HepG2 (cell line): ENCODE data around the gene TRMT1. TPM values are rescaled to one million over a fixed set of nuclear protein-coding genes. Genes with fewer than 3 reads are reported as not detected.

ENCODE experiments used
- ATAC-seq: fragments of 200-7000 bp; cut with Tn5 transposase; 3 replicates; pipeline ENCODE4 v1.9.1; 2020; ENCODE audit warnings: mild to moderate bottlenecking, moderate library complexity
- BruUV-seq: library from RNA; stranded (reverse); fragments of 400-500 nt; replicated peaks from 2 replicates; lab custom pipeline; 2021; lab: Mats Ljungman, UMichigan
- CTCF ChIA-PET: fragments of 300-600 bp; formaldehyde crosslinking; extraction: SDS; loops from one replicate; lab custom pipeline; 2021; ENCODE audit warnings: low total read pairs, inconsistent platforms, low intra/inter-chr PET ratio; lab: Yijun Ruan, JAX
- POLR2A ChIA-PET: fragments of 350-600 bp; sonication (Branson Sonifier 250); formaldehyde crosslinking; loops from one replicate; lab custom pipeline; 2020; ENCODE audit warnings: antibody characterized with exemption, inconsistent platforms; lab: Yijun Ruan, JAX
- DNase-seq: peaks from one replicate; pipeline ENCODE4 v3.0.0-alpha.2; 2015; ENCODE audit warnings: low spot score
- FAIRE-seq: peaks from 3 replicates; lab custom pipeline; 2011; peaks lifted over from hg19 to GRCh38; lab: Jason Lieb, UNC
- H2AFZ ChIP-seq: one replicate; pipeline ENCODE4 v1.6.1; 2011; ENCODE audit warnings: low read length, inconsistent platforms
- H3K27ac ChIP-seq: fragments of 300-600 bp; 3 replicates; pipeline ENCODE4 v1.8.0; 2011; ENCODE audit warnings: mixed run types, mild to moderate bottlenecking, mixed read lengths, low read length, inconsistent platforms; ENCODE audit not compliant: insufficient read depth; ENCODE audit errors: extremely low read length
- H3K27me3 ChIP-seq, 2 experiments: fragments of 200-600 bp in 1 of 2; 2 replicates in 1 of 2; 3 replicates in 1 of 2; pipeline versions ENCODE4 v1.6.0 to v1.8.0; 2011; ENCODE audit warnings: low read length in 2 of 2, mild to moderate bottlenecking in 2 of 2, moderate library complexity in 2 of 2, inconsistent platforms in 1 of 2; ENCODE audit not compliant: insufficient read depth in 2 of 2, control insufficient read depth in 1 of 2
- H3K36me3 ChIP-seq, 2 experiments: fragments of 200-600 bp in 1 of 2; replicated peaks in 1 of 2; 2 replicates in 1 of 2; 3 replicates in 1 of 2; pipeline versions ENCODE4 v1.5.1 to v1.8.0; 2011; ENCODE audit warnings: low read length in 2 of 2, inconsistent platforms in 1 of 2; ENCODE audit not compliant: insufficient read depth in 2 of 2, control insufficient read depth in 1 of 2
- H3K4me1 ChIP-seq: 2 replicates; pipeline ENCODE4 v1.5.1; 2012; ENCODE audit warnings: low read length, inconsistent platforms; ENCODE audit not compliant: insufficient read depth
- H3K4me2 ChIP-seq: 2 replicates; pipeline ENCODE4 v1.6.0; 2011; ENCODE audit warnings: low read depth, low read length, inconsistent platforms
- H3K4me3 ChIP-seq, 3 experiments: fragments of 200-600 bp in 1 of 3; sonication (generic), shearing (Covaris generic) in 1 of 3; replicated peaks in 1 of 3; 2 replicates each; pipeline ENCODE4 v1.5.1; 2011 to 2016; ENCODE audit warnings: low read length in 3 of 3, inconsistent platforms in 2 of 3, low read depth in 2 of 3, mild to moderate bottlenecking in 2 of 3, control low read depth in 1 of 3, mixed read lengths in 1 of 3; ENCODE audit not compliant: insufficient read depth in 1 of 3
- H3K79me2 ChIP-seq: one replicate; pipeline ENCODE4 v1.6.1; 2011; ENCODE audit warnings: low read length, inconsistent platforms; ENCODE audit not compliant: insufficient read depth
- H3K9ac ChIP-seq: 2 replicates; pipeline ENCODE4 v1.6.0; 2011; ENCODE audit warnings: mild to moderate bottlenecking, low read depth, low read length, inconsistent platforms; ENCODE audit not compliant: insufficient read depth
- H3K9me3 ChIP-seq: 2 replicates; pipeline ENCODE4 v1.5.1; 2012; ENCODE audit warnings: mild to moderate bottlenecking, low read length
- H4K20me1 ChIP-seq: 2 replicates; pipeline ENCODE4 v1.6.0; 2011; ENCODE audit warnings: inconsistent platforms, mild to moderate bottlenecking, low read length, moderate library complexity; ENCODE audit not compliant: insufficient read depth
- GABPA ChIP-seq, 2 experiments: IDR thresholded peaks; 2 replicates each; pipeline ENCODE4 v1.6.1; 2011 to 2016; ENCODE audit warnings: low read depth in 2 of 2, low read length in 1 of 2, missing biosample characterization in 1 of 2, missing genetic modification characterization in 1 of 2
- NCOR1 ChIP-seq: fragments of 200-600 bp; sonication (generic); IDR thresholded peaks from 2 replicates; pipeline ENCODE4 v1.7.0; 2017; ENCODE audit warnings: antibody characterized with exemption, low read length, borderline replicate concordance
- POLR2G ChIP-seq: fragments of 200-400 bp; formaldehyde crosslinking; IDR thresholded peaks from 2 replicates; pipeline ENCODE4 v1.6.1; 2018; ENCODE audit warnings: mild to moderate bottlenecking, low read depth, low read length, moderate library complexity
- RARA ChIP-seq: IDR thresholded peaks from 2 replicates; pipeline ENCODE4 v1.6.1; 2016; ENCODE audit warnings: missing genetic modification reagents, missing compliant biosample characterization
- RXRB ChIP-seq: IDR thresholded peaks from 2 replicates; pipeline ENCODE4 v1.6.1; 2016; ENCODE audit warnings: borderline replicate concordance, missing genetic modification reagents, missing compliant biosample characterization
- SKI ChIP-seq: fragments of 450-650 bp; IDR thresholded peaks from one replicate; pipeline ENCODE4 v1.6.1; 2018; ENCODE audit warnings: mild to moderate bottlenecking; ENCODE audit not compliant: partially characterized antibody
- SKIL ChIP-seq: sonication (generic); formaldehyde crosslinking; IDR thresholded peaks from 2 replicates; pipeline ENCODE4 v1.8.0; 2022; ENCODE audit warnings: missing genetic modification reagents, mild to moderate bottlenecking, moderate library complexity, borderline replicate concordance
- ZNF234 ChIP-seq: sonication (generic); formaldehyde crosslinking; conservative IDR thresholded peaks from 2 replicates; pipeline ENCODE4 v1.5.1; 2020; ENCODE audit warnings: mild to moderate bottlenecking, missing genetic modification reagents
- ZNF317 ChIP-seq: sonication (generic); formaldehyde crosslinking; IDR thresholded peaks from 2 replicates; pipeline ENCODE4 v1.5.0; 2020; ENCODE audit warnings: mild to moderate bottlenecking, missing genetic modification reagents
- WGBS: methylation state at CpG from one replicate; pipeline ENCODE4 v1.1.6; 2017; ENCODE audit warnings: low lambda C conversion rate; 5-methylcytosine and 5-hydroxymethylcytosine counted together
- in situ Hi-C: cut with HindIII; loops from 2 replicates; pipeline ENCODE4 v1.10.0; 2017; ENCODE audit warnings: low pct_unique_long_range_greater_than_20kb; ENCODE audit not compliant: extremely low pct_ligation_motif_present
- intact Hi-C: fragments of 100-400 bp; cut with micrococcal nuclease; formaldehyde crosslinking; loops from one replicate; pipeline ENCODE4 v1.10.0; 2022; ENCODE audit not compliant: unreplicated experiment
- polyA plus RNA-seq, 8 experiments: library from polyadenylated mRNA; depleted of rRNA in 3 of 8; stranded (reverse) in 7 of 8; unstranded in 1 of 8; fragments of >200 nt; fragmentation: Illumina TruSeq in 4 of 8; extraction: Trizol in 4 of 8; gene quantifications; 2 replicates each; pipeline versions ENCODE4 v1.2.1 to v1.2.3, GENCODE V29; 2011 to 2016; ENCODE audit warnings: low read depth in 4 of 8, missing spikeins in 1 of 8, mixed read lengths in 1 of 8; ENCODE audit not compliant: insufficient read depth in 1 of 8
- total RNA-seq, 5 experiments: library from RNA; depleted of rRNA; stranded (reverse); fragments of >200 nt; fragmentation: Illumina TruSeq; extraction: Trizol; gene quantifications; 2 replicates each; pipeline ENCODE4 v1.2.3, GENCODE V29; 2016; ENCODE audit warnings: low read depth in 1 of 5

TRMT1 gene
- total and polyA plus RNA-seq, 2 of the 13 experiments (the other 11 are each of a cell fraction or from before 2014, with no cell fraction given): 35.5 to 44.1 TPM

DNA sequence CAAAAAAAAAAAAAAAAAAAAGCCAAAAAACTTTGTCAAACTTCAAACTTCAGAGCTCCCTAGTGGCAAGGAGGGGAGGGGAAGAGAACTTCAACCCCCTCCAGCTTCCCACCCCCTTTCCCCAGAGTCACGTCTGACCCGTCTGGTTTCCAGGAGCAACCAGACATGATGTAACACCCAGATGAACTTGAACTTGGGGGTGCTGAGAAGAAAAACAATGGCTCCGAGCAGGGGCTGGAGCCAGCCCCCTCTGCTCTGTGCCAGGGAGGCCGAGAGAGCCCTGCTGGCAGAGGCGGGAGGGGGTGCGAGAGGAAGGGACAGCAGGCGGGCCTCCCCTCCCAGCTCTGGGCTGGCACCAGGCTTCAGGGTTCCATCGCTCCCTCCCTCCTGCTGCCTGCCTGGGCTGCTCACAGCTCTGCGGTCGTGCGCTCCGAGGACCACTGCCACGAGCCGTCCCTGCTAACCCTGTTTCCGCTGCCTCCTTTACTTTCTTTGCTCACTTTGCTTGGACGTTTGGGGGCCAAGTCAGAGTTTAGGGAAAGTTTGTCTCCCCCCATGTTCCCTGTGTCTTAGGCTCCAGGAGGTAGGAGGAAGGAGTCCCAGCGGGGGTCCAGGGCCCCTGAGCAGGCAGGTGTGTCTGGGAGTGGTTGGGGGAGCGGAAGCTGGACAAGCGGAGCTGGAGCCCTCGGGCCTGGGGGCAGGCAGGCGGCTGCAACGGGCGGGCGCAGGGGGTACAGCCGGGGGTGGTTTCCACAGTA is 25.0 kb downstream of the TRMT1 start:
- FAIRE-seq (no peak), ATAC-seq (no peak), DNase-seq (no peak)
- 88% methylated on average over 20 of the region's 25 CpGs for WGBS
- no peak overlapping the region for H3K9ac ChIP-seq
- ChIA-PET POLR2A (interaction anchor here (0.5 to 0.7 kb wide), 2 partner anchors 16 to 106 kb away, joined by 3 read pairs; no protein-coding TSS in a partner anchor), CTCF (no interaction called here)
- intact Hi-C loops (no loop called here), in situ Hi-C loops (loop anchor here (5.0 kb wide), 2 partner anchors 59 to 114 kb away; no protein-coding TSS in a partner anchor)
- no peaks in the 10 kb centered on the region for H3K79me2 ChIP-seq
- no peak overlapping the region for H2AFZ ChIP-seq
- peaks cover 3 to 7% of the 10 kb centered on the region in 2 experiments; a peak in 3 of 5 replicates for H3K36me3 ChIP-seq
- no peaks in the 10 kb centered on the region for H3K27me3 ChIP-seq
- no peaks in the 10 kb centered on the region for H3K9me3 ChIP-seq
- H3K4me3 ChIP-seq: no peak overlapping the region
- TF ChIP-seq GABPA (IDR thresholded peaks at IDR 0.05; ENCODE audit: low read depth, low read length) (no peak), GABPA (CRISPR knock-in tag; IDR thresholded peaks at IDR 0.05; ENCODE audit: low read depth) (no peak), SKI (peak; percentile 51), RARA (CRISPR knock-in tag) (0 out of 2 replicates have a peak, but pooled peaks have one; percentile 13), POLR2G (no peak), ZNF234 (CRISPR knock-in tag) (no peak), SKIL (CRISPR knock-in tag) (peak; percentile 62), NCOR1 (peak; percentile 74; the same call in 1 of the 2 replicates), RXRB (CRISPR knock-in tag) (no peak), ZNF317 (peak; percentile 68; the same call in 1 of the 2 replicates)
- no peaks in the 10 kb centered on the region; the same call in 1 of the 2 replicates for H4K20me1 ChIP-seq
- no peak overlapping the region for H3K27ac ChIP-seq
- H3K4me2 ChIP-seq: no peak overlapping the region
- H3K4me1 ChIP-seq: peaks cover 44% of the 10 kb centered on the region
- no TSS peak for BruUV-seq
